ENCODE results near the gene DOCK7.
"Not testable (repeated sequence)": the region's sequence is repeated elsewhere in the genome, so short reads cannot be mapped to it uniquely, and the experiment has no call there.

Gene DOCK7

GRCh38 chr1:62691062-62691844 is 3.1 kb upstream of the DOCK7 start:
- no peak for DNase-seq

GRCh38 chr1:62689524-62689923 is 1.3 kb upstream of the DOCK7 start:
- peak; percentile 78 for DNase-seq

- DNase-seq = peak; percentile 8
Measured at GRCh38 chr1:62688687-62689085, 500 bp upstream of the DOCK7 start.

- peak; percentile 19 for DNase-seq
Measured at GRCh38 chr1:62687421-62687902, 724 bp downstream of the DOCK7 start.

- no peak for DNase-seq
Measured at GRCh38 chr1:62686822-62687221, 1.4 kb downstream of the DOCK7 start.

- no peak for DNase-seq
Measured at GRCh38 chr1:62685431-62685859, 2.7 kb downstream of the DOCK7 start.

GRCh38 chr1:62682531-62682930 is 5.7 kb downstream of the DOCK7 start:
- no peak for DNase-seq

- not testable (repeated sequence) for DNase-seq
Measured at GRCh38 chr1:62680992-62681391, 7.2 kb downstream of the DOCK7 start.

GRCh38 chr1:62677822-62678221 is 10.4 kb downstream of the DOCK7 start:
- not testable (repeated sequence) for DNase-seq

GRCh38 chr1:62676611-62677356 is 11.4 kb downstream of the DOCK7 start:
- peak; percentile 77 for DNase-seq

- DNase-seq = no peak
Measured at GRCh38 chr1:62673629-62674028, 14.6 kb downstream of the DOCK7 start.

- DNase-seq = no peak
Measured at GRCh38 chr1:62672029-62672428, 16.2 kb downstream of the DOCK7 start.

- no peak for DNase-seq
Measured at GRCh38 chr1:62654744-62655143, 33.4 kb downstream of the DOCK7 start.

- DNase-seq = no peak
Measured at GRCh38 chr1:62652387-62652786, 35.8 kb downstream of the DOCK7 start.

- DNase-seq = no peak
Measured at GRCh38 chr1:62643283-62643682, 44.9 kb downstream of the DOCK7 start.

GRCh38 chr1:62637392-62638105 is 50.6 kb downstream of the DOCK7 start:
- no peak for DNase-seq

- no peak for DNase-seq
Measured at GRCh38 chr1:62628506-62628905, 59.7 kb downstream of the DOCK7 start.

GRCh38 chr1:62625415-62625814 is 62.8 kb downstream of the DOCK7 start:
- DNase-seq = peak; percentile 47

- DNase-seq = peak; percentile 85
Measured at GRCh38 chr1:62621907-62622306, 66.3 kb downstream of the DOCK7 start.

- DNase-seq = no peak
Measured at GRCh38 chr1:62613890-62614289, 74.3 kb downstream of the DOCK7 start.

- no peak for DNase-seq
Measured at GRCh38 chr1:62613325-62613727, 74.9 kb downstream of the DOCK7 start.

- no peak for DNase-seq
Measured at GRCh38 chr1:62612770-62613169, 75.4 kb downstream of the DOCK7 start.

GRCh38 chr1:62610588-62610987 is 77.6 kb downstream of the DOCK7 start:
- DNase-seq = not testable (repeated sequence)
